ENCODE results near the gene MUC2. TPM values are rescaled to one million over a fixed set of nuclear protein-coding genes. Genes with fewer than 3 reads are reported as not detected.

The MUC2 gene
- total and polyA plus RNA-seq, 2 of the 13 experiments (the other 11 are each of a cell fraction or from before 2014, with no cell fraction given), result not detected

DNA sequence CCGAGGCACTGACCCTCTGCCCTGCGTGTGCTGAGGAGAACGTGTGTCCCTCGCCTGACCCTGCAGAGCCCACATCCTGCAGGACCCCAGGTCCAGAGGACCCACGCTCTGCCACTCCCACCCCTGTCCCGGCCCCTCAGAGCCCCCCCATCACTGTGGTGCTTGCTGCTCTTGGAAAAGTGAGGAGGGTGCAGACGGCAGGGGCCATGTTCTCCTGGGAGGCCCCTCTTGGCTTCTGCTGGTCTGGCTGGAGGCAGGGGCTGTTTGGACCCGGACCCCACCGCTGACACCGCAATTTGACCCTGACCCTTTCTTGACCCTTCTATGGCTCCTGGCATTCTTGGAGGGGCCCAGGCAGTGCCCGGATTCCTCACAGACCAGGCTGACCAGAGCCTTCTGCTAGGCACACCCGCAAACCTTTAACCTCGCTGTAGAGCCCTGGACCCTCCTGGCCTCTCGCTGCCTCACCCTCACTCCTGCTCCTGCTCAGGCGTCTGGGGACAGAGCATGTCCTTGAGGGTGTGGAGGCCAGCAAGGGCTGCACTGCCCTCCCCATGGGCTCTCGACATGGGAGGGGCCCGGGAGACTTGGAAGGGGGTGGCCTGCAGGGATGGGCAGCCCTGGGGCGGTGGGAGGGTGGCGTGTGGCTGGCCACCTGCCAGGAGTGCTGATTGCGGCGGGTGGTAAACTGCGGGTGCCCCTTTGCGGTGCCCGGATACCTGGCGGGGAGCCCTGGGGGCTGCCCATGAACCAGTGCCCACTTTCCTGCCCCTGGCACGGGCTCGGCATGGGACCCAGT is 46.1 kb downstream of the MUC2 start:
- peak; percentile 21 for ATAC-seq
- Histone ChIP-seq H3K27ac (ENCODE audit: extremely low read length, insufficient read depth, low read length) (no peak overlapping the region), H3K9me3 (ENCODE audit: low read length) (no peaks in the 10 kb centered on the region), H3K36me3 (replicated peaks in 1 of 2; ENCODE audit: control insufficient read depth in 1 of 2, insufficient read depth in 2 of 2, low read length in 2 of 2) (no peaks in the 10 kb centered on the region), H3K9ac (ENCODE audit: insufficient read depth, low read depth, low read length) (no peak overlapping the region), H3K27me3 (ENCODE audit: control insufficient read depth in 1 of 2, insufficient read depth in 2 of 2, low read length in 2 of 2) (peaks cover 8 to 58% of the 10 kb centered on the region in 2 experiments; a peak in 4 of 5 replicates), H3K4me2 (ENCODE audit: low read depth, low read length) (no peak overlapping the region), H3K4me1 (ENCODE audit: insufficient read depth, low read length) (no peaks in the 10 kb centered on the region), H3K79me2 (ENCODE audit: insufficient read depth, low read length) (no peaks in the 10 kb centered on the region), H4K20me1 (ENCODE audit: insufficient read depth, low read length) (no peaks in the 10 kb centered on the region; the same call in 1 of the 2 replicates), H2AFZ (ENCODE audit: low read length) (no peak overlapping the region), H3K4me3 (replicated peaks in 1 of 3; ENCODE audit: insufficient read depth in 1 of 3, low read depth in 2 of 3, low read length in 3 of 3) (no peak overlapping the region)
- intact Hi-C loops (cut with micrococcal nuclease; ENCODE audit: unreplicated experiment) (no loop called here), in situ Hi-C loops (cut with HindIII; ENCODE audit: extremely low pct_ligation_motif_present, low pct_unique_long_range_greater_than_20kb) (no loop called here)
- 6% methylated on average over 13 of the region's 27 CpGs for WGBS (ENCODE audit: low lambda C conversion rate)
- DNase-seq (ENCODE audit: low spot score), result no peak
- TF ChIP-seq LCORL (IDR thresholded peaks at IDR 0.05) (no peak), LCORL (CRISPR knock-in tag; IDR thresholded peaks at IDR 0.05) (no peak), ZNF780A (CRISPR knock-in tag; IDR thresholded peaks at IDR 0.05) (no peak), ZNF276 (CRISPR knock-in tag; IDR thresholded peaks at IDR 0.05; ENCODE audit: low read depth) (no peak), MZF1 (CRISPR knock-in tag; IDR thresholded peaks at IDR 0.05; ENCODE audit: borderline replicate concordance) (no peak), NFE2L1 (CRISPR knock-in tag; IDR thresholded peaks at IDR 0.05; ENCODE audit: borderline replicate concordance) (no peak), ZNF782 (CRISPR knock-in tag; IDR thresholded peaks at IDR 0.05; ENCODE audit: borderline replicate concordance) (no peak), ZUFSP (CRISPR knock-in tag; IDR thresholded peaks at IDR 0.05; ENCODE audit: borderline replicate concordance) (no peak)
- no TSS peak for BruUV-seq (replicated peaks)
- ChIA-PET CTCF (ENCODE audit: low intra/inter-chr PET ratio, low total read pairs) (no interaction called here), POLR2A (no interaction called here)
- FAIRE-seq, result no peak

Measured in HepG2 (cell line).